GM18505 (cell line): ENCODE data around the gene SLC6A12.

ENCODE experiments used
- ATAC-seq: cut with Tn5 transposase; IDR thresholded peaks from one replicate; pipeline ENCODE4 v1.9.1; 2021; ENCODE audit not compliant: unreplicated experiment
- POLR2A ChIP-seq: IDR thresholded peaks from 4 replicates; pipeline ENCODE4 v1.6.1; 2011; ENCODE audit warnings: borderline replicate concordance; ENCODE audit not compliant: insufficient read depth, insufficient read length; ENCODE audit errors: extremely low read depth

Gene SLC6A12

DNA sequence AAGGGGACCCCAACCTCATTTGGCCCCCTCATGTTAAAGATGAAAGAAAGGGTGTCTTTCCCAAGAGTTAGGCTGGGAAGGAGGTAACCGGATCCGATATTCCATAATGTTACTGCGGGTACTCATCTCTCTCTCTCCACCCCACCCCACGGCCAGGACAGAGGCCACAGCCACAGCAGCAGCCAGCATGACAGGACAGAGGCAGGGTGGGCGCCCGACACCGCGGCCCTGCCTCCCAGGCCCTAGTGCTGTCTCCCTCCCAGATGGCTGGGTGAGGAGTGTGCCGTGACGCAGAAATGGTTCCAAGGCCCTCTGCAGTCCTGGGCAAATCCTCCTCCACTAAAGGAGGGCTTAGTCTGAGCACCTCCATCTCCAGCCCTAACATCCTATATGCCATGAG, 6.2 kb downstream of the SLC6A12 start:
- ATAC-seq: no peak
- no peak for TF ChIP-seq POLR2A

GRCh38 chr12:206746-207440, 7.1 kb downstream of the SLC6A12 start:
- no peak for ATAC-seq
- TF ChIP-seq POLR2A: no peak

DNA sequence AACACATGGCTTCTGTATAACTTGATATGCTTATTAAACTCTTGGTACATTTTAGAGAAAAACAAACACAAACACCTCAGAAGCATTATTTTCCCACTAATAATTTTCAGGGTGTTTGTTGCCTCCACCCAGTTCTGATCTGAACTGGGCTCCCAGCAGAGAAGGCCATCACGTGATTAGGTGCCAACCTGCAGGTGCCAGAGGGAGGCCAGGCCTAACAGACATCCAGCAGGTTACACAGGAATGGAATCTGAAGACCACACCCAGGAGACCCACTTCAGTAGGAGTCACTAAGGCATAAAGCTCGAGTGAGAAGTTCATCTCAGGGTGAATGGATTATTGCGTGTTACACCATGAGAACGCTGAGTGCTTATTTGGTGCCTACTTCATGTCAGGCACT, 8.9 kb downstream of the SLC6A12 start:
- no peak for TF ChIP-seq POLR2A
- ATAC-seq: no peak

- no peak for ATAC-seq
- no peak for TF ChIP-seq POLR2A
Measured at GRCh38 chr12:204261-204678, 9.7 kb downstream of the SLC6A12 start.

- ATAC-seq: no peak
- TF ChIP-seq POLR2A: no peak
Measured at GRCh38 chr12:203462-204260, 10.3 kb downstream of the SLC6A12 start.

GRCh38 chr12:203074-203461, 10.9 kb downstream of the SLC6A12 start:
- TF ChIP-seq POLR2A: no peak
- ATAC-seq: no peak

DNA sequence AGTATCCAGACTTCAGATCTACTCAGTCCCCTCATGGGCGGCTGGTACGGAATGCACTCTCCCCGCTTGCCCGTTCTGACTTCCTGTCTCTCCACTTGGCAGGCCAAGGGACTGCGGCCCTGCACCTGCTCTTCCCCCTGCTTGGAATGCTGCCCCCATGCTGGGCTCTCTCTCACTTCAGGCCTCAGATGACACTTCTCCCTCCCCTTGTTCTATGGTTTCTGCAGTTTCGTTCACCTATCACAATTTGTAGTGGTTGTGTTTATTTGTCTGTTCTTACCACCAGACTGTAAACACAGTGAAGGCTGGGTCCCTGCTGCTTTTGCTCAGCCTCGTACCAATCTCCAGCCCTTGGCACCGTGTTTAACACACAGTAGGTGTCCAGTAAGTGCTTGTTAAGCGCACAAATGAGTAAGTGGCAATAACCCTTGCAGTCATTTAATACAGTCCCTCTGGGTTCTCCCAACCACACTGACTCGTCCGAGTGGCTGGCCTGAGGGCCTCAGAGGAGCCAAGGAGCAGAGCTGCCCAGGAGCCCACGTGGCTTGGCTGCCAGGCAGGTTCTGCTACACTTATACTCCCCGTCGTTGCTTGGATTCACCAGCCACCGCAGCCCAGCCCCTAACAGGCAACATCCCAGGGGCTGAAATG, 11.8 kb downstream of the SLC6A12 start:
- no peak for ATAC-seq
- no peak for TF ChIP-seq POLR2A

DNA sequence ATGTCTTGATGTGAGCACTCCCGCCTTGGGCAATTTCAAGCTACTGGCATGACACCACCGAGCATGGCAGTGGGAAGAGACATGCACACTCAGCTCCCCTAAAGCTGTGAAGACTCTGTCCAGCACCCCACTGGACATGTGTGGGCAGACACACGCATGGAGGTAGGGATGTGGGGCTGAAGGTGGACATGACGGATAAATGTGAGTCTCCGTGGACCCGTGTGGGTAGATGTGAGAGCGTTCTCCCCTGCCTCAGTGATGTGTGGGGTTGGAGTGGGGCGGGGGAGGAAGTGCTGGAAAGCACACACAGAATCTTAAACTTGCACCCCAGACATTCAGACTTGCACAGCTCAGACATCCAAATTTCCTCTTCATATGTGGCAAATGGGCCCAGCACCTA, 12.6 kb downstream of the SLC6A12 start:
- ATAC-seq: no peak
- no peak for TF ChIP-seq POLR2A

GRCh38 chr12:198705-199104, 15.3 kb downstream of the SLC6A12 start:
- TF ChIP-seq POLR2A: no peak
- no peak for ATAC-seq

- no peak for TF ChIP-seq POLR2A
- ATAC-seq: no peak
Measured at GRCh38 chr12:197911-198695, 15.9 kb downstream of the SLC6A12 start.

DNA sequence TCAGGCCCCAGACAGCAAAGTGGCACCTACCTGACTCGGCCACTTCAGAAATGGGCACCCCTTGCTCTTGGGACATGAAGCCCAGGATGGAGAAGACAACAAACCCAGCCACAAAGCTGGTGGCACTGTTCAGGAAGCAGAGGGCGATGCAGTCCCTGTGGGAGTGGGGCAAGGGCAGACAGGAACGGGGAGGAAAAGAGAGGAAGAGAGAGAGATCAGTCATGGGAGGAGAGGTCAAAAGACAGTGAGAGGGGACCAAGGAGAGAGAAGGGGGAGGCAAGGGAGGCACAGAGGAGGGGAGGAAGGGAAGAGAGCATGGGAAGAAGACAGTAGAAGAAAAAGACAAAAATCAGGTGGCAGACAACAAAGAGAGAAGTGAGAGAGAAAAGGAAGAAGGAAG, 16.6 kb downstream of the SLC6A12 start:
- no peak for TF ChIP-seq POLR2A

DNA sequence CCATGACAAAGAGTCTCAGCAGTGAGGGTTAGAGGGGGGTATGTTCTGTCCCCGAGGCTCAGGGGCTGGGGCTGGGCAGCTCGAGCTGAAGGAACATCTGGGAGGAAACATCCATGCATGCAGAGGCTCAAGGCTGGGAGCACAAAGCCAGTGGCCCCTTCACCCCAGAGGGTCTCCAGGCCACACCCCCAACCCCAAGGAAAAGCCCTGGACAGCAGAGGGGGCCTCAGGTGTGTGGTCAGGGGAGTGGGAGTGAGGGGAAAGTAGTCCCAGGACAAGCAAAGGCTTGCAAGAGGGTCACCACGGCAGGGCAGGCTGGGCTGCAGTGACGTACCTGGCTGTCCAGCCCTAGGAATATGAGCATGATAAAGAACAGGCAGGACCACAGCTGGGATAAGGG, 17.5 kb downstream of the SLC6A12 start:
- no peak for ATAC-seq
- TF ChIP-seq POLR2A: no peak

More for the DNA sequence above, 16.6 kb downstream of the SLC6A12 start:
- no peak for ATAC-seq

GRCh38 chr12:195951-196350, 18.0 kb downstream of the SLC6A12 start:
- no peak for TF ChIP-seq POLR2A
- ATAC-seq: no peak
